GM18508 (cell line): ENCODE measurements around the gene SAMD11.
"Not testable (repeated sequence)": the region's sequence is repeated elsewhere in the genome, so short reads cannot be mapped to it uniquely, and the experiment has no call there.

Experiments
- ATAC-seq: cut with Tn5 transposase; IDR thresholded peaks from one replicate; pipeline ENCODE4 v1.9.1; 2021; ENCODE audit warnings: moderate number of reproducible peaks; ENCODE audit not compliant: insufficient read depth, unreplicated experiment

SAMD11 gene, protein sequence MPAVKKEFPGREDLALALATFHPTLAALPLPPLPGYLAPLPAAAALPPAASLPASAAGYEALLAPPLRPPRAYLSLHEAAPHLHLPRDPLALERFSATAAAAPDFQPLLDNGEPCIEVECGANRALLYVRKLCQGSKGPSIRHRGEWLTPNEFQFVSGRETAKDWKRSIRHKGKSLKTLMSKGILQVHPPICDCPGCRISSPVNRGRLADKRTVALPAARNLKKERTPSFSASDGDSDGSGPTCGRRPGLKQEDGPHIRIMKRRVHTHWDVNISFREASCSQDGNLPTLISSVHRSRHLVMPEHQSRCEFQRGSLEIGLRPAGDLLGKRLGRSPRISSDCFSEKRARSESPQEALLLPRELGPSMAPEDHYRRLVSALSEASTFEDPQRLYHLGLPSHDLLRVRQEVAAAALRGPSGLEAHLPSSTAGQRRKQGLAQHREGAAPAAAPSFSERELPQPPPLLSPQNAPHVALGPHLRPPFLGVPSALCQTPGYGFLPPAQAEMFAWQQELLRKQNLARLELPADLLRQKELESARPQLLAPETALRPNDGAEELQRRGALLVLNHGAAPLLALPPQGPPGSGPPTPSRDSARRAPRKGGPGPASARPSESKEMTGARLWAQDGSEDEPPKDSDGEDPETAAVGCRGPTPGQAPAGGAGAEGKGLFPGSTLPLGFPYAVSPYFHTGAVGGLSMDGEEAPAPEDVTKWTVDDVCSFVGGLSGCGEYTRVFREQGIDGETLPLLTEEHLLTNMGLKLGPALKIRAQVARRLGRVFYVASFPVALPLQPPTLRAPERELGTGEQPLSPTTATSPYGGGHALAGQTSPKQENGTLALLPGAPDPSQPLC

GRCh38 chr1:923131-923990 is at the start of gene SAMD11:
SAMD11 (plus strand) TSS chr1:923923; CDS start chr1:924432, 509 bp downstream.
- ATAC-seq: no peak

DNA sequence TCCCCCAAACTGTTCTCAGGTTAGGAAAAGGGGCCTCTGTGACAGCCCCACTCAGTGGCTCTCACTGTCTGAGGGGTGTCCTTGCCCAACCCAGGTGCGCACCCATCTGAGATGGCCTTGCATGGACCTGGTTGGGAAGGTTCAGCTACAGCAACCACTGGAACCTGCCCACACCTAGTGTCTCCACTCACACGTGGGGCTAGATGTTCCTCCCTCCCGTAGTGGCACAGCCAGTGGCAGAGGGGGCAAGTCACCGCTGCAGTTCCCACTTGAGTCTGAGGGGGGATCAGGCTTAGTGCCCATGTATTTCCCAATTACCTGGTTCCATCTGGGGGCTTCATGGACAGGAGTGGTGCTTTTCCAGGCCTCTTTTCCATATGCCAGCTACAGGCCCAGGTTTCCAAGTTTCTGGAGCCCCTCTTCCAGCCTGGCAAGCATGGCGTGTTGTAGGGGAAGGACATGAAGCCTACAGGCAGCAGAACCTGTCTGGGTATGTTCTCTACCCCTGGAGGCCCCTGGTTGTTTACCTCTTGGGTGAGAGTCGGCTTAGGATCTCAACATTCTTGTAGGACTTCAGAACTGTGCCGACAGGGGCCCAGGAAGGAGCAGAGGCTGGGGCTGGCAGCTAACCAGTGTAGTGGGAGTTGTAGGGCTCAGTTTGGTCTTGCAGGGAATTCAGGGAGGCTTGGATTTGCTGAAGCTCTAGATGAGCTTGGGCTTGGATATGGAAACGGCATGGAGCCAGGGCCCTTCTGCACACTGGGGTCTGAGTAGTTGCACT is 47.1 kb upstream of the SAMD11 start:
- ATAC-seq: not testable (repeated sequence)

DNA sequence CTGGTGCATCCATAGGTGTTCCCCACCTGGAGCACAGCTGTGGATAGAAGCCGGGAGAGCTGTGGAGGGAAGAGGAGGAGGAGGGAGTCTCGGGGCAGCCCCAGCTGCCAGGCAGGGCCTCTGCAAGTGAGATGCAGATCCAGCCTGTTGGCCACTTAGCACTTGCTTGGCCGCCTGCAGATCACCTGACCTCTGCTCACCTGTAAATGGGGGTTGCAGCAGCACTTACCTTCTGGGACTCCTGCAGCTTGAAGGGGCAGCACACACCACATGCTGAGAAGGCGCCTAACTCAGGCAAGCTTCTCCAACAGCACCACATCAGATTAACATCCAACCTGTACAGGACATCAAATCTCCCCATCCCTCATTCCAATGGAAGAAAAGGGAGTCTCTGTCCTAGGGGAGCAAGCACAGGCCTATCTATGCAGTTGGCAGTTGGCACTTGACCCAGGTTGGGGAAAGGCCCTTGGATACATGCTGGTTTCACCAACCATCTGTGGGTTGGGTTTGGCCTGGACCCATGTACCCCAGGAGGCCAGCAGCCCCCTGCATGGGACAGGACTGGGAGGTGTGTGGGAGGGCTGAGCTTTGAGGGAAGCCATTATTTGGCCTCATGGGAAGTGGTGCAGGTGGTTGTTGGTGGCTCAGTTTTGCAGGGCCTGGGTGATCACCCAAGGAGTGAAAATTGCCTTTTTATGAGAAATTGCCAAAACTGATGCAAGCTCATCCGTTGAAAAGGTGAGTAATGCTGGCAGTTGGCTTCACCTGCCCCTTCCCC is 46.3 kb upstream of the SAMD11 start:
- not testable (repeated sequence) for ATAC-seq

DNA sequence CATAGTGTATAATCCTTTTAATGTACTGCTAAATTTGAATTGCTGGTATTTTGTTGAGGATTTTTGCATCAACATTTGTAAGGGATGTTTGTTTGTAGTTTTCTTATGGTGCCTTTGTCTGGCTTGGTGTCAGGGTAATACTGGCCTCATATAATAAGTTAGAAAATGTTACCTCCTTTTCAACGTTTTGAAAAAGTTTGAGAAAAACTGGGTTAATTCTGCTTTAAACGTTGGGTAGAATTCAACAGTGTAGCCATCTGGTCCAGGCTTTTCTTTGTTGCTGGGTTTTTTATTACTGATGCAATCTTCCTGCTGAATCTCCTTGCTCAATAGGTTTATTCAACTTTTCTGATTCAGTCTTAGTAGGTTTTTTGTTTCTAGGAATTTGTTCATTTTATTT is 43.2 kb upstream of the SAMD11 start:
- ATAC-seq: not testable (repeated sequence)

GRCh38 chr1:880915-881314 is 42.8 kb upstream of the SAMD11 start:
- ATAC-seq: not testable (repeated sequence)

DNA sequence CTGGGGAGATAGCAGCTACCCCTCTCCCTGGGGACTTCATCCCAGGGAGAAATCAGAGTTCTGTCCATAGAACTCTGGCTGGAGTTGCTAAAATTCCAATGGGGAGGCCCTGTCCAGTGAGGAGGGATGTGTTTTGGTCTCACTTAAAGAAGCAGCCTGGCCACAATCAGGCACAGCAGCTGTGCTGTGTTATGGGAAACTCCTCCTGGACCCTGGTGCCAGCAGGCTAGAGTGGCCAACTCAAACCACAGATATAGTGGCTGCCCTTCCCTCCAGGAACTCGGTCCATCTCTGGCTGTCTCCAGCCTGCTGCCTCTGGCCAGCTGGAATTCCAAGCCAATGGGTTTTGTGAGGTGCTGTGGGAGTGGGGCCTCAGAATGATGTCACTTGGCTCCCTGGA is 37.4 kb upstream of the SAMD11 start:
- ATAC-seq: no peak

- ATAC-seq: no peak
Observed at GRCh38 chr1:886760-887159, 37.0 kb upstream of the SAMD11 start.

DNA sequence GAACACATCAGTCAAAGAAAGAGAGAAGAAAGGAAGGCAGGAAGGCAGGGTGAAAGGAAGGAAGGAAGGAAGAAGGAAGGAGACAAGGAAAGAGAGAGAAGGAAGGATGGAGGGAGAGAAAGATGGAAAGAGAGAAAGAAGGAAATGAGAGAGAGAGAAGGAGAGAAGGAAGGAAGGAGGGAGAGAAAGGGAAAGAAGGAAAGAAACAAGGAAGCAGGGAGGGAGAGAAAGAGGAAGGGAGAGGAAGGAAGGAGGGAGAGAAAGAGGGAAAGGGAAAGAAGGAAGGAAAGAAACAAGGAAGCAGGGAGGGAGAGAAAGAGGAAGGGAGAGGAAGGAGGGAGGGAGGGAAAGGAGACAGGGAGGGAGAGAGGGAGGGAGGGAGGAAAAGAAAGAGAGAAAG is 35.4 kb upstream of the SAMD11 start:
- ATAC-seq: no peak

- ATAC-seq: not testable (repeated sequence)
Observed at GRCh38 chr1:889774-890173, 33.9 kb upstream of the SAMD11 start.

DNA sequence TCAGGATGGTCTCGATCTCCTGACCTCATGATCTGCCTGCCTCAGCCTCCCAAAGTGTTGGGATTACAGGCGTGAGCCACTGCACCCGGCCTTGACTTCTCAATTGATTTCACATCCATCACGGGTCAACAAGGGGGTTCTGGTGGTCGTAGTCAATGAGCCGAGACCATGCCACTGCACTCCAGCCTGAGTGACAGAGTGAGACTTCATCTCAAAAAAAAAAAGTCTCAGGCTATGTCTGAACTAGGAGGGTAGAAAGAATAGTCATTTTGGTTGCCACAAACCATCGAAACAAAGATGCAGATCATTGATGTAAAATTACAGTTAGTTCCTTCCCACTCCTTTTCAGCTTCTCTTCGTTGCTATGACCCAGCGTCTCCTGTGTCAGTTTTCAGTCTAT is 33.5 kb upstream of the SAMD11 start:
- ATAC-seq: not testable (repeated sequence)

- ATAC-seq: no peak
Observed at GRCh38 chr1:890661-891060, 33.1 kb upstream of the SAMD11 start.

GRCh38 chr1:897226-897625 is 26.5 kb upstream of the SAMD11 start:
- ATAC-seq: no peak

GRCh38 chr1:897951-898350 is 25.8 kb upstream of the SAMD11 start:
- not testable (repeated sequence) for ATAC-seq

GRCh38 chr1:899636-900317 is 23.9 kb upstream of the SAMD11 start:
- ATAC-seq: no peak

- ATAC-seq: no peak
Observed at GRCh38 chr1:901108-901859, 22.4 kb upstream of the SAMD11 start.

GRCh38 chr1:902802-903201 is 20.9 kb upstream of the SAMD11 start:
- ATAC-seq: no peak

DNA sequence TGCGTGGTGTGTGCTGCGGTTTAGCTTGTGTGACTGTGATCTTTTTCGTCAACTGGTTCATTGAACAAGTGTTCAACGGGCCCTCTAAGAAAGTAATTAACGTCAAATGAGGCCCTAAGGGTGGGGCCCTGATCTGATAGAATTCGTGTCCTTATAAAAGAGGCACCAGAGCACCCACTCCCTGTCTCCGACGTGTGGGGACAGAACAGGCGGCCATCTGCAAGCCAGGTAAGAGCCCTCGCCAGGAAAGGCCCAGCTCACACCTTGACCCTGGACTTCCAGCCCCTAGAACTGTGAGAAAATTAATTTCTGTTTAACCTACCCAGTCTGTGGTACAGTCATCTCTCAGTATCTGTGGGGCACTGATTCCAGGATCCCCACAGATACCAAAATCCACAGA is 20.4 kb upstream of the SAMD11 start:
- ATAC-seq: no peak
